HepG2 (cell line): Measurements from ENCODE around the gene CFAP119. TPM values are rescaled to one million over a fixed set of nuclear protein-coding genes. Genes with fewer than 3 reads are reported as not detected.

Experiments used
- GPN1 ChIP-seq: sonication (generic); formaldehyde crosslinking; IDR thresholded peaks from 2 replicates; pipeline ENCODE4 v1.5.1; 2020; ENCODE audit warnings: missing genetic modification reagents, borderline replicate concordance
- KDM1A ChIP-seq: IDR thresholded peaks from 2 replicates; pipeline ENCODE4 v1.6.1; 2016; ENCODE audit warnings: missing compliant biosample characterization
- MAZ ChIP-seq, 2 experiments: sonication (generic) in 1 of 2; formaldehyde crosslinking in 1 of 2; IDR thresholded peaks; 2 replicates each; pipeline versions ENCODE4 v1.5.0 to v1.6.1; 2012 to 2020; ENCODE audit warnings: low read depth in 2 of 2, mild to moderate bottlenecking in 2 of 2, borderline replicate concordance in 1 of 2, improper control_type of control experiment in 1 of 2, low read length in 1 of 2, missing genetic modification reagents in 1 of 2, moderate library complexity in 1 of 2
- PITX1 ChIP-seq: sonication (generic); formaldehyde crosslinking; IDR thresholded peaks from 2 replicates; pipeline ENCODE4 v1.5.1; 2020; ENCODE audit warnings: mild to moderate bottlenecking, missing genetic modification reagents
- PPARG ChIP-seq: conservative IDR thresholded peaks from 2 replicates; pipeline ENCODE4 v1.6.1; 2016; ENCODE audit warnings: missing biosample characterization, missing genetic modification reagents
- RBM22 ChIP-seq: fragments of 200-400 bp; formaldehyde crosslinking; optimal IDR thresholded peaks from 2 replicates; pipeline ENCODE3; 2017; ENCODE audit warnings: mild to moderate bottlenecking, low read length, moderate library complexity
- RBM39 ChIP-seq: fragments of 200-400 bp; formaldehyde crosslinking; IDR thresholded peaks from one replicate; pipeline ENCODE4 v1.6.1; 2018; ENCODE audit warnings: antibody characterized with exemption, mild to moderate bottlenecking, low read depth, low read length; ENCODE audit not compliant: poor library complexity, severe bottlenecking
- ZNF234 ChIP-seq: sonication (generic); formaldehyde crosslinking; conservative IDR thresholded peaks from 2 replicates; pipeline ENCODE4 v1.5.1; 2020; ENCODE audit warnings: mild to moderate bottlenecking, missing genetic modification reagents
- ZNF703 ChIP-seq: sonication (generic); formaldehyde crosslinking; IDR thresholded peaks from 2 replicates; pipeline ENCODE4 v1.5.1; 2020; ENCODE audit warnings: missing genetic modification reagents, mild to moderate bottlenecking, moderate library complexity, borderline replicate concordance
- ZNF746 ChIP-seq: sonication (generic); formaldehyde crosslinking; IDR thresholded peaks from 2 replicates; pipeline ENCODE4 v1.8.0; 2022; ENCODE audit warnings: mild to moderate bottlenecking, missing genetic modification reagents
- ZNF747 ChIP-seq: sonication (generic); formaldehyde crosslinking; IDR thresholded peaks from 2 replicates; pipeline ENCODE4 v1.8.1; 2023; ENCODE audit warnings: missing genetic modification reagents, mild to moderate bottlenecking, borderline replicate concordance
- ZNF780A ChIP-seq: sonication (generic); formaldehyde crosslinking; IDR thresholded peaks from 2 replicates; pipeline ENCODE4 v1.8.0; 2022; ENCODE audit warnings: mild to moderate bottlenecking, missing genetic modification reagents, moderate library complexity
- ZNF878 ChIP-seq: sonication (generic); formaldehyde crosslinking; IDR thresholded peaks from 2 replicates; pipeline ENCODE4 v1.8.1; 2023; ENCODE audit warnings: mild to moderate bottlenecking, missing genetic modification reagents, moderate library complexity
- polyA plus RNA-seq, 8 experiments: library from polyadenylated mRNA; depleted of rRNA in 3 of 8; stranded (reverse) in 7 of 8; unstranded in 1 of 8; fragments of >200 nt; fragmentation: Illumina TruSeq in 4 of 8; extraction: Trizol in 4 of 8; gene quantifications; 2 replicates each; pipeline versions ENCODE4 v1.2.1 to v1.2.3, GENCODE V29; 2011 to 2016; ENCODE audit warnings: low read depth in 4 of 8, missing spikeins in 1 of 8, mixed read lengths in 1 of 8; ENCODE audit not compliant: insufficient read depth in 1 of 8
- total RNA-seq, 5 experiments: library from RNA; depleted of rRNA; stranded (reverse); fragments of >200 nt; fragmentation: Illumina TruSeq; extraction: Trizol; gene quantifications; 2 replicates each; pipeline ENCODE4 v1.2.3, GENCODE V29; 2016; ENCODE audit warnings: low read depth in 1 of 5
- TF ChIP-seq, protein P1 (sequence below): sonication (generic); formaldehyde crosslinking; IDR thresholded peaks from one replicate; pipeline ENCODE4 v1.5.1; 2020; ENCODE audit warnings: mild to moderate bottlenecking, missing genetic modification reagents; ENCODE audit errors: not compliant biosample characterization
- TF ChIP-seq, protein P2 (sequence below): sonication (generic); formaldehyde crosslinking; IDR thresholded peaks from 2 replicates; pipeline ENCODE4 v1.4.0; 2020; ENCODE audit warnings: missing genetic modification reagents, borderline replicate concordance
- TF ChIP-seq, protein P3 (sequence below): IDR thresholded peaks from 2 replicates; pipeline ENCODE4 v1.6.1; 2016; ENCODE audit warnings: low read depth, borderline replicate concordance

CFAP119 gene
- total and polyA plus RNA-seq, 2 of the 13 experiments (the other 11 are each of a cell fraction or from before 2014, with no cell fraction given), result 6.4 TPM

DNA sequence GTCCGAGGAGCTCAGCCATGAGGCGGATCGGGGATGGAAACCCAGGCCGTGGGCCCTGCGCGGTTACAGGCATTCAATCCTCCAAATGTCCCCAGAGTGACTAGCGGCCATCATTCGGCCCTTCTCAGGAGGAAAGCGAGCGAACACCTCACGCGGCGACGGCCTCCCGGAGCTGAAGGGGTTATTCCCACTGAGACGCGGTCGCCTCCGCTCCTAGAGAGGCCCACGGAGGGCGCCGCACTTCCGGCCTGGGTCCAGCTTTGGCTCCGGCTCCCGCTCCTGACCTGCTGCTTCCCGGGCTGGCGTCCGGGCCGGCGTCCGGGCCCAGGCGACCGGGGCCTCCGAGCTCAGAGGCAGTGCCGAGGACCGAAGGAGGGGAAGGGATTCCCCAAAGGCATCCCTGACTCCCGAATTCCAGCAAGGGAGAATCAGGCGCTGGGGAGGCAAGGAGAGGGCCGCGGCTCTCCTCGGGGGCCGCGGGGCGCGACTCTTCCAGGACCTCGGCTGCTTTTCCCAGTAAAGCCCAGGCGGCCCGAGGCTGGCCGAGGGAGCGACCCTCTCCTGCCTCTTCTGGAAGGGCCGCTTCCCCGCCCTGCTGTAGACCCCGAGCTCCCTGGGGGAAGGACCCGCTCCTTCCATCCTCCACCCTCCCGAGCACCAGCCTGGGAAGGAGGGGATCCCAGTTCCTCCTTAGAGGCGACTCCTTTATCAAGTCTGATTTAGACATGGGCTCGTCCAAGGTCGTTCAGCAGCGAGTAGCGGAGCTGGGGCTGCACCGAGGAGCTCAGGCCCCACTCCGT lies 43.7 kb upstream of the CFAP119 start (continued):
- TF ChIP-seq, protein P1, sequence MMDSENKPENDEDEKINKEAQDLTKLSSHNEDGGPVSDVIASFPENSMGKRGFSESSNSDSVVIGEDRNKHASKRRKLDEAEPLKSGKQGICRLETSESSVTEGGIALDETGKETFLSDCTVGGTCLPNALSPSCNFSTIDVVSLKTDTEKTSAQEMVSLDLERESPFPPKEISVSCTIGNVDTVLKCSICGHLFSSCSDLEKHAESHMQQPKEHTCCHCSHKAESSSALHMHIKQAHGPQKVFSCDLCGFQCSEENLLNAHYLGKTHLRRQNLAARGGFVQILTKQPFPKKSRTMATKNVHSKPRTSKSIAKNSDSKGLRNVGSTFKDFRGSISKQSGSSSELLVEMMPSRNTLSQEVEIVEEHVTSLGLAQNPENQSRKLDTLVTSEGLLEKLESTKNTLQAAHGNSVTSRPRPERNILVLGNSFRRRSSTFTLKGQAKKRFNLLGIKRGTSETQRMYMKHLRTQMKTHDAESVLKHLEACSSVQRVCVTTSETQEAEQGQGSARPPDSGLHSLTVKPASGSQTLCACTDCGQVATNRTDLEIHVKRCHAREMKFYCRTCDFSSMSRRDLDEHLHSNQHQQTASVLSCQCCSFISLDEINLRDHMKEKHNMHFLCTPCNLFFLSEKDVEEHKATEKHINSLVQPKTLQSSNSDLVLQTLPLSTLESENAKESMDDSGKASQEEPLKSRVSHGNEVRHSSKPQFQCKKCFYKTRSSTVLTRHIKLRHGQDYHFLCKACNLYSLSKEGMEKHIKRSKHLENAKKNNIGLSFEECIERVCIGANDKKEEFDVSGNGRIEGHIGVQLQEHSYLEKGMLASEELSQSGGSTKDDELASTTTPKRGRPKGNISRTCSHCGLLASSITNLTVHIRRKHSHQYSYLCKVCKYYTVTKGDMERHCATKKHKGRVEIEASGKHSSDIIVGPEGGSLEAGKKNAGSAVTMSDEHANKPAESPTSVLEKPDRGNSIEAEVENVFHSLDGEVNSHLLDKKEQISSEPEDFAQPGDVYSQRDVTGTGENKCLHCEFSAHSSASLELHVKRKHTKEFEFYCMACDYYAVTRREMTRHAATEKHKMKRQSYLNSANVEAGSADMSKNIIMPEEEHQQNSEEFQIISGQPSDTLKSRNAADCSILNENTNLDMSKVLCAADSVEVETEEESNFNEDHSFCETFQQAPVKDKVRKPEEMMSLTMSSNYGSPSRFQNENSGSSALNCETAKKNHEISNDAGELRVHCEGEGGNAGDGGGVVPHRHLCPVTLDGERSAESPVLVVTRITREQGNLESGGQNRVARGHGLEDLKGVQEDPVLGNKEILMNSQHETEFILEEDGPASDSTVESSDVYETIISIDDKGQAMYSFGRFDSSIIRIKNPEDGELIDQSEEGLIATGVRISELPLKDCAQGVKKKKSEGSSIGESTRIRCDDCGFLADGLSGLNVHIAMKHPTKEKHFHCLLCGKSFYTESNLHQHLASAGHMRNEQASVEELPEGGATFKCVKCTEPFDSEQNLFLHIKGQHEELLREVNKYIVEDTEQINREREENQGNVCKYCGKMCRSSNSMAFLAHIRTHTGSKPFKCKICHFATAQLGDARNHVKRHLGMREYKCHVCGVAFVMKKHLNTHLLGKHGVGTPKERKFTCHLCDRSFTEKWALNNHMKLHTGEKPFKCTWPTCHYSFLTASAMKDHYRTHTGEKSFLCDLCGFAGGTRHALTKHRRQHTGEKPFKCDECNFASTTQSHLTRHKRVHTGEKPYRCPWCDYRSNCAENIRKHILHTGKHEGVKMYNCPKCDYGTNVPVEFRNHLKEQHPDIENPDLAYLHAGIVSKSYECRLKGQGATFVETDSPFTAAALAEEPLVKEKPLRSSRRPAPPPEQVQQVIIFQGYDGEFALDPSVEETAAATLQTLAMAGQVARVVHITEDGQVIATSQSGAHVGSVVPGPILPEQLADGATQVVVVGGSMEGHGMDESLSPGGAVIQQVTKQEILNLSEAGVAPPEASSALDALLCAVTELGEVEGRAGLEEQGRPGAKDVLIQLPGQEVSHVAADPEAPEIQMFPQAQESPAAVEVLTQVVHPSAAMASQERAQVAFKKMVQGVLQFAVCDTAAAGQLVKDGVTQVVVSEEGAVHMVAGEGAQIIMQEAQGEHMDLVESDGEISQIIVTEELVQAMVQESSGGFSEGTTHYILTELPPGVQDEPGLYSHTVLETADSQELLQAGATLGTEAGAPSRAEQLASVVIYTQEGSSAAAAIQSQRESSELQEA (CRISPR knock-in tag), result no peak
- TF ChIP-seq ZNF703 (CRISPR knock-in tag) (peak; percentile 90), MAZ (IDR thresholded peaks at IDR 0.05; ENCODE audit: borderline replicate concordance, low read depth, low read length) (peak; percentile 85), MAZ (CRISPR knock-in tag; IDR thresholded peaks at IDR 0.05; ENCODE audit: low read depth) (peak; percentile 96), GPN1 (CRISPR knock-in tag) (0 out of 2 replicates have a peak, but pooled peaks have one; percentile 30), RBM22 (no peak), ZNF878 (CRISPR knock-in tag) (0 out of 2 replicates have a peak, but pooled peaks have one; percentile 79), PITX1 (CRISPR knock-in tag) (peak; percentile 87), ZNF746 (CRISPR knock-in tag) (peak; percentile 83; the same call in 1 of the 2 replicates), ZNF780A (CRISPR knock-in tag) (peak; percentile 60; the same call in 1 of the 2 replicates), RBM39 (peak; percentile 99), PPARG (peak; percentile 55), KDM1A (CRISPR knock-in tag) (peak; percentile 91), ZNF747 (peak; percentile 95), ZNF234 (CRISPR knock-in tag) (0 out of 2 replicates have a peak, but pooled peaks have one; percentile 80)
- TF ChIP-seq, protein P2, sequence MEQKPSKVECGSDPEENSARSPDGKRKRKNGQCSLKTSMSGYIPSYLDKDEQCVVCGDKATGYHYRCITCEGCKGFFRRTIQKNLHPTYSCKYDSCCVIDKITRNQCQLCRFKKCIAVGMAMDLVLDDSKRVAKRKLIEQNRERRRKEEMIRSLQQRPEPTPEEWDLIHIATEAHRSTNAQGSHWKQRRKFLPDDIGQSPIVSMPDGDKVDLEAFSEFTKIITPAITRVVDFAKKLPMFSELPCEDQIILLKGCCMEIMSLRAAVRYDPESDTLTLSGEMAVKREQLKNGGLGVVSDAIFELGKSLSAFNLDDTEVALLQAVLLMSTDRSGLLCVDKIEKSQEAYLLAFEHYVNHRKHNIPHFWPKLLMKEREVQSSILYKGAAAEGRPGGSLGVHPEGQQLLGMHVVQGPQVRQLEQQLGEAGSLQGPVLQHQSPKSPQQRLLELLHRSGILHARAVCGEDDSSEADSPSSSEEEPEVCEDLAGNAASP (CRISPR knock-in tag), result peak; percentile 75
- TF ChIP-seq, protein P3, sequence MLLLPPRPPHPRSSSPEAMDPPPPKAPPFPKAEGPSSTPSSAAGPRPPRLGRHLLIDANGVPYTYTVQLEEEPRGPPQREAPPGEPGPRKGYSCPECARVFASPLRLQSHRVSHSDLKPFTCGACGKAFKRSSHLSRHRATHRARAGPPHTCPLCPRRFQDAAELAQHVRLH (CRISPR knock-in tag), result peak; percentile 98; the same call in 1 of the 2 replicates
